ENCODE data around the gene TTYH1. TPM values are rescaled to one million over a fixed set of nuclear protein-coding genes. Genes with fewer than 3 reads are reported as not detected.

TTYH1 gene
- total RNA-seq, 6 experiments from 2014 or later: 0.45 TPM; not detected in 5

DNA sequence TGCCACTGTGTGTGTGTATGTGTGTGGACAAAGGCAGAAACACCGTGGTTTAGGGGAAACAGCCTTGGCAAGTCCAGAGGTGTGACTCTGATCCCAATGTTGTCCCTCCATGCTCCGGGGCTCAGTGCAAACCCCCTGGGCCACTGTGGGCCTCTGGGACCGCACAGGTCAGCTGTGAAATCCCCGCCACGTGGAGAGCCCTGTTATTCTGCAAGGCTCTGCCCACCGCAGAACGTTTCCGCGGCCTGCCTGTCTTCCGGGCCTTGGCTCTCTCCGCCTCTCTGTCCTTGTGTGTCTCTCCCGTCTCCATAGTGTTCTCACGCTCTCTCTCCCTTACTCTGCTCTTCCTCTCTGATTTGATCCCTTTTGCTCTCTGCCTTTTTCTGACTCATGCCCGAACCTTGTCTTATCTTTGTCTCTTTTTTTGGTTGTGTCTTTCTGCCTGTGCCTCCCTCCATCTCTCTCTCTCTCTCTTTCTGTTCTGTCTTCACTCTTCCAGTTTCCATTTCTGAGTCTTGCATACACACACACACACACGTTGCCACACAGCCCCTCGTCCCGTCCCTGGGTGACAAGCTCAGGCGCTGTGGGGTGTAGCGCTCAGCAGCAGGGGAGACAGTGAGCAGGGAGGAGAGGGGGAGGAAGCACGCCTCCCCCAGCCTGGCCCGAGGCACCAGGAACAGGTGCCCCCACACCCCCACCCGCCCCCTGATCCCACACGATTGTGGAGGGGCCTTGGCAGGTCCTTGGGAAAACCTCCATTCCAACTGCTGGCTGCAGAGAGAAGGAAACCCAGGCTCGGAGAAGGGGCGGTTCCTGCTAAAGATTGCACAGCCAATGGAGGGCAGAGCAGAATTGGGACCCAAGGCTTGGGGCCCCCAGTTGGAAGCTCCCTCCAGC is 3.0 kb downstream of the TTYH1 start:
- peaks cover 21% of the 10 kb centered on the region for H3K9me3 Mint-ChIP-seq
- H3K4me1 Mint-ChIP-seq (ENCODE audit: low read depth): peaks cover 5% of the 10 kb centered on the region; the same call in 1 of the 2 replicates
- peak; percentile 24 for DNase-seq
- H3K27me3 Mint-ChIP-seq (ENCODE audit: insufficient read depth): peaks cover 14% of the 10 kb centered on the region
- no peak overlapping the region for H3K4me3 Mint-ChIP-seq
- H3K27ac Mint-ChIP-seq: no peak overlapping the region
- TF ChIP-seq, protein P1, sequence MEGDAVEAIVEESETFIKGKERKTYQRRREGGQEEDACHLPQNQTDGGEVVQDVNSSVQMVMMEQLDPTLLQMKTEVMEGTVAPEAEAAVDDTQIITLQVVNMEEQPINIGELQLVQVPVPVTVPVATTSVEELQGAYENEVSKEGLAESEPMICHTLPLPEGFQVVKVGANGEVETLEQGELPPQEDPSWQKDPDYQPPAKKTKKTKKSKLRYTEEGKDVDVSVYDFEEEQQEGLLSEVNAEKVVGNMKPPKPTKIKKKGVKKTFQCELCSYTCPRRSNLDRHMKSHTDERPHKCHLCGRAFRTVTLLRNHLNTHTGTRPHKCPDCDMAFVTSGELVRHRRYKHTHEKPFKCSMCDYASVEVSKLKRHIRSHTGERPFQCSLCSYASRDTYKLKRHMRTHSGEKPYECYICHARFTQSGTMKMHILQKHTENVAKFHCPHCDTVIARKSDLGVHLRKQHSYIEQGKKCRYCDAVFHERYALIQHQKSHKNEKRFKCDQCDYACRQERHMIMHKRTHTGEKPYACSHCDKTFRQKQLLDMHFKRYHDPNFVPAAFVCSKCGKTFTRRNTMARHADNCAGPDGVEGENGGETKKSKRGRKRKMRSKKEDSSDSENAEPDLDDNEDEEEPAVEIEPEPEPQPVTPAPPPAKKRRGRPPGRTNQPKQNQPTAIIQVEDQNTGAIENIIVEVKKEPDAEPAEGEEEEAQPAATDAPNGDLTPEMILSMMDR (IDR thresholded peaks at IDR 0.05): no peak
- H3K36me3 Mint-ChIP-seq (ENCODE audit: low read depth): peaks cover 9% of the 10 kb centered on the region; the same call in 1 of the 2 replicates

DNA sequence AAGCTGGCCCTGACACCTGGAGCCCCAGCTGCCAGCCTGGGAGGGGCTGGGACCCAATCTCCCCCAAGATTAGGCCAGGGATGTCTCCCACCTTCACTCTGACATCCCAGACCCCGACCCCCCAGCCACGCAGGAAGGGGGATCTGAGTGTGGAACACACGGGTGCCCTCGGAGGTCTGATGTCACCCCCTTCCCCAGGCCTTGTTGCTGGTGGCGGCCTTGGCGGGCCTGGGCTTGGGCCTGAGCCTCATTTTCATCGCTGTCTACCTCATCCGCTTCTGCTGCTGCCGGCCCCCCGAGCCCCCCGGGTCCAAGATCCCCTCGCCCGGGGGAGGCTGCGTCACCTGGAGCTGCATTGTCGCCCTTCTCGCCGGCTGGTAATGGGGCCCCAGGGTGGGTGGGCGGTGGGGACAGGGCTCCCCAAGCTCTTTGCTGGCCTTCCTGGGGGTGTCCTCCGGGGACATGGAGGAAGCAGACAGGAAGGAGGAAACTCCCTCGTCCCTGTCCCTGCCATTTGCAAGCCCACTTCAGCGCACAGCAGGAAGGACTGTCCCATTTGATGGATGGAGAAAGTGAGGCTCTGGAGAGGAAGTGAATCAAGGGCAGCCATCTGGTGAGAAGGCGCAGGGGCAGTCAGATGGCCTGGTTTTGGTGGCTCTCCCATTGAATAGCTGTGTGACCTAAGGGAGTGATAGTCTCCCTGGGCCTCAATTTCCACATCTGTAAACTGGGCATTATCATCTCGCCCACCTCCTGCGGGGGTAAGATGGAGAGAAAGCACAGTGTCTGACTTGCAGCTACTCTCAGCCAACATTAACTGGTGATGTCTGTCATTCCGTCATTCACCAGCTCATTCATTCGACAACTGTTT is 3.9 kb downstream of the TTYH1 start:
- Mint-ChIP-seq H3K27ac (no peak overlapping the region), H3K4me3 (no peak overlapping the region), H3K27me3 (ENCODE audit: insufficient read depth) (peaks cover 12% of the 10 kb centered on the region)

DNA sequence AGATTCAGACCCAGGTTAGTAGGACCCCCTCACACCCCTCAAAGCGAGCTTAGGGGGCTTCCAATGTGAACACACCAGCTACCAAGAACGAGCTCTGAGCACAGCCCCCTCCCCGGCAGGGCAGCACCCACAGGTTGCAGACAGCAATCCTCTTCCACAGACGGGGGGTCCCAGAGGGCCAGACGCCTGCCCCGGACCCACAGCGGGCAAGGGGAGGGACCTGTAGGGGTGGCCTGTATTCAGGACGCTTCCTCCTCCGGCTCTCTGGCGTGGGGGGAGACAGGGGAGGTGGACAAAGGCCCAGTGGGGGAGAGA is 4.8 kb downstream of the TTYH1 start:
- DNase-seq: no peak
- TF ChIP-seq, protein P1 (IDR thresholded peaks at IDR 0.05): no peak
- 0 out of 2 replicates have a peak, but pooled peaks cover 4% of the 10 kb centered on the region for H3K36me3 Mint-ChIP-seq (ENCODE audit: low read depth)
- H3K4me1 Mint-ChIP-seq (ENCODE audit: low read depth): peaks cover 5% of the 10 kb centered on the region; the same call in 1 of the 2 replicates
- no peak overlapping the region for H3K4me3 Mint-ChIP-seq
- H3K27ac Mint-ChIP-seq: no peak overlapping the region
- H3K27me3 Mint-ChIP-seq (ENCODE audit: insufficient read depth): peaks cover 12% of the 10 kb centered on the region
- H3K9me3 Mint-ChIP-seq: peaks cover 5% of the 10 kb centered on the region

More for the DNA sequence above, 3.9 kb downstream of the TTYH1 start:
- peaks cover 6% of the 10 kb centered on the region; the same call in 1 of the 2 replicates for H3K36me3 Mint-ChIP-seq (ENCODE audit: low read depth)
- H3K4me1 Mint-ChIP-seq (ENCODE audit: low read depth): peaks cover 5% of the 10 kb centered on the region; the same call in 1 of the 2 replicates
- H3K9me3 Mint-ChIP-seq: peaks cover 13% of the 10 kb centered on the region
- no peak for DNase-seq
- TF ChIP-seq, protein P1 (IDR thresholded peaks at IDR 0.05): no peak

- no peak for DNase-seq
- H3K9me3 Mint-ChIP-seq: peaks cover 5% of the 10 kb centered on the region
- TF ChIP-seq, protein P1 (IDR thresholded peaks at IDR 0.05): no peak
- no peak overlapping the region for H3K4me3 Mint-ChIP-seq
- H3K36me3 Mint-ChIP-seq (ENCODE audit: low read depth): 0 out of 2 replicates have a peak, but pooled peaks cover 4% of the 10 kb centered on the region
- H3K27me3 Mint-ChIP-seq (ENCODE audit: insufficient read depth): peaks cover 12% of the 10 kb centered on the region
- H3K27ac Mint-ChIP-seq: no peak overlapping the region
- peaks cover 5% of the 10 kb centered on the region; the same call in 1 of the 2 replicates for H3K4me1 Mint-ChIP-seq (ENCODE audit: low read depth)
Observed at GRCh38 chr19:54420383-54421168, 5.3 kb downstream of the TTYH1 start.

DNA sequence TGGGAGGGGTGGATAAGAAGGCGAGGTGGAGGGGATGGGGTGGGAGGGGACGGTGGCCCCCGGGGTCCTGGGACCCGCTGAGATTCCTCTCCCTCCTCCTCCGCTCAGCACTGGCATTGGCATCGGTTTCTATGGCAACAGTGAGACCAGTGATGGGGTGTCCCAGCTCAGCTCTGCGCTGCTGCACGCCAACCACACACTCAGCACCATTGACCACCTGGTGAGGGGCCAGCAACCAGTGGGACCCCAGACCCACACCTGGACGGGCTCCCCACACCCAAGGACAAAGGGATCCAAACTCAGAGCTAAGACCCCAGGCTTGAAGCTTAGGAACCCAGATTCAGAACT is 5.9 kb downstream of the TTYH1 start:
- TF ChIP-seq, protein P1 (IDR thresholded peaks at IDR 0.05): no peak
- peaks cover 5% of the 10 kb centered on the region for H3K9me3 Mint-ChIP-seq
- H3K36me3 Mint-ChIP-seq (ENCODE audit: low read depth): 0 out of 2 replicates have a peak, but pooled peaks cover 4% of the 10 kb centered on the region
- peaks cover 5% of the 10 kb centered on the region; the same call in 1 of the 2 replicates for H3K4me1 Mint-ChIP-seq (ENCODE audit: low read depth)
- H3K4me3 Mint-ChIP-seq: no peak overlapping the region
- peaks cover 13% of the 10 kb centered on the region for H3K27me3 Mint-ChIP-seq (ENCODE audit: insufficient read depth)
- H3K27ac Mint-ChIP-seq: no peak overlapping the region
- no peak for DNase-seq
